Stimulated activated CD8-positive, alpha-beta memory T cell treated with anti-CD3 and anti-CD28 coated beads, Interleukin-15, amount 100 ng/mL, for 4 hours (primary cell): ENCODE data around the gene GARIN3.
A peak's percentile ranks its signal among the peaks of the same experiment; 100 is the strongest.
"Not testable (repeated sequence)": the region's sequence is repeated elsewhere in the genome, so short reads cannot be mapped to it uniquely, and the experiment has no call there.

ENCODE experiments used
- DNase-seq, 2 donors: peaks; one replicate each; pipeline ENCODE4 v3.0.0-alpha.2; 2020; ENCODE audit warnings: low read depth in 2 of 2

The GARIN3 gene

GRCh38 chr5:157166214-157167213, at the start of gene GARIN3:
GARIN3 (minus strand) TSS chr5:157166264; CDS start chr5:157166168, 96 bp downstream.
- no peak for DNase-seq

GRCh38 chr5:157215514-157216167, 49.6 kb upstream of the GARIN3 start:
- no peak for DNase-seq

GRCh38 chr5:157214861-157215513, 48.9 kb upstream of the GARIN3 start:
- no peak for DNase-seq

GRCh38 chr5:157214415-157214814, 48.4 kb upstream of the GARIN3 start:
- no peak for DNase-seq

GRCh38 chr5:157213527-157214243, 47.6 kb upstream of the GARIN3 start:
- no peak for DNase-seq

GRCh38 chr5:157212307-157212706, 46.2 kb upstream of the GARIN3 start:
- no peak for DNase-seq

GRCh38 chr5:157210652-157211051, 44.6 kb upstream of the GARIN3 start:
- DNase-seq, result not testable (repeated sequence)

- no peak for DNase-seq
Observed at GRCh38 chr5:157205708-157206107, 39.6 kb upstream of the GARIN3 start.

GRCh38 chr5:157204765-157205164, 38.7 kb upstream of the GARIN3 start:
- DNase-seq, result no peak

- DNase-seq, result no peak
Observed at GRCh38 chr5:157203417-157203816, 37.4 kb upstream of the GARIN3 start.

- no peak for DNase-seq
Observed at GRCh38 chr5:157201857-157202256, 35.8 kb upstream of the GARIN3 start.

GRCh38 chr5:157198277-157198986, 32.4 kb upstream of the GARIN3 start:
- DNase-seq, result peak; percentile 34 to 56

- no peak for DNase-seq
Observed at GRCh38 chr5:157197086-157197485, 31.0 kb upstream of the GARIN3 start.

- DNase-seq, result no peak
Observed at GRCh38 chr5:157196045-157196444, 30.0 kb upstream of the GARIN3 start.

- DNase-seq, result no peak
Observed at GRCh38 chr5:157193699-157194424, 27.8 kb upstream of the GARIN3 start.

GRCh38 chr5:157189223-157189622, 23.2 kb upstream of the GARIN3 start:
- no peak for DNase-seq

- DNase-seq, result no peak
Observed at GRCh38 chr5:157188270-157188669, 22.2 kb upstream of the GARIN3 start.

GRCh38 chr5:157187046-157187754, 21.1 kb upstream of the GARIN3 start:
- no peak for DNase-seq

- no peak for DNase-seq
Observed at GRCh38 chr5:157186309-157187045, 20.4 kb upstream of the GARIN3 start.
